Measurements from ENCODE around the gene EPHA2. TPM values are rescaled to one million over a fixed set of nuclear protein-coding genes. Genes with fewer than 3 reads are reported as not detected.

Gene EPHA2
- total and polyA plus RNA-seq, 8 donors = 4.6 to 200 (median 23.4) TPM

GRCh38 chr1:16162163-16162822 lies 6.4 kb upstream of the EPHA2 start:
- Histone ChIP-seq H3K27me3 (peaks cover 0 to 2% (median 0%) of the 10 kb centered on the region in 3 donors), H3K27ac (peak overlapping the region in 2 of 5 donors; percentile 14 to 18), H3K36me3 (no peaks in the 10 kb centered on the region), H3K9me3 (no peaks in the 10 kb centered on the region), H3K4me3 (peak overlapping the region in 3 of 4 donors; percentile 10 to 22 (median 12)), H3K4me1 (peaks cover 3 to 41% (median 23%) of the 10 kb centered on the region in 4 donors)
- WGBS, 5 donors = 29 to 55% (median 32%) methylated on average over 20 to 32 of the region's 32 CpGs
- TF ChIP-seq CTCF (IDR thresholded peaks at IDR 0.05) (no peak), POLR2A (IDR thresholded peaks at IDR 0.05) (no peak), EP300 (IDR thresholded peaks at IDR 0.05) (no peak), POLR2AphosphoS5 (IDR thresholded peaks at IDR 0.05) (no peak)
- DNase-seq = peak; percentile 71 to 90
- intact Hi-C loops (cut with DNase I; ENCODE audit: low total_unique reads) = no loop called here

- no peak for TF ChIP-seq POLR2A (IDR thresholded peaks at IDR 0.05)
- no peak for TF ChIP-seq EP300 (IDR thresholded peaks at IDR 0.05)
- no peak for TF ChIP-seq POLR2AphosphoS5 (IDR thresholded peaks at IDR 0.05)
- no peak for TF ChIP-seq CTCF (IDR thresholded peaks at IDR 0.05)
- Histone ChIP-seq H3K27ac (peak overlapping the region in 1 of 5 donors; percentile 14), H3K9me3 (no peaks in the 10 kb centered on the region), H3K36me3 (no peaks in the 10 kb centered on the region), H3K4me1 (peaks cover 2 to 44% (median 21%) of the 10 kb centered on the region in 4 donors), H3K4me3 (no peak overlapping the region), H3K27me3 (no peaks in the 10 kb centered on the region)
- WGBS, 5 donors = 74 to 95% (median 87%) methylated on average over 5 of the region's 5 CpGs
- intact Hi-C loops (cut with DNase I; ENCODE audit: low total_unique reads) = no loop called here
- DNase-seq = no peak
Observed at GRCh38 chr1:16161717-16162116, 5.8 kb upstream of the EPHA2 start.

GRCh38 chr1:16158993-16159831 lies 3.3 kb upstream of the EPHA2 start:
- Histone ChIP-seq H3K27me3 (no peaks in the 10 kb centered on the region), H3K27ac (peak overlapping the region in 3 of 5 donors; percentile 67 to 73 (median 73)), H3K4me1 (peaks cover 20 to 52% (median 37%) of the 10 kb centered on the region in 4 donors), H3K4me3 (no peak overlapping the region), H3K9me3 (no peaks in the 10 kb centered on the region), H3K36me3 (no peaks in the 10 kb centered on the region)
- intact Hi-C loops (cut with DNase I; ENCODE audit: low total_unique reads) = no loop called here
- peak in 1 of 2 donors; percentile 84 for DNase-seq
- 71 to 83% (median 78%) methylated on average over 16 of the region's 16 CpGs for WGBS, 5 donors
- TF ChIP-seq EP300 (IDR thresholded peaks at IDR 0.05) (no peak), POLR2AphosphoS5 (IDR thresholded peaks at IDR 0.05) (peak in 2 of 3 donors; percentile 37 to 43), CTCF (IDR thresholded peaks at IDR 0.05) (no peak), POLR2A (IDR thresholded peaks at IDR 0.05) (no peak)

- Histone ChIP-seq H3K27ac (peak overlapping the region in 1 of 5 donors; percentile 56), H3K4me3 (no peak overlapping the region), H3K4me1 (peaks cover 32 to 57% (median 47%) of the 10 kb centered on the region in 4 donors), H3K27me3 (peaks cover 0 to 5% (median 0%) of the 10 kb centered on the region in 3 donors), H3K9me3 (no peaks in the 10 kb centered on the region), H3K36me3 (no peaks in the 10 kb centered on the region)
- no peak for TF ChIP-seq CTCF (IDR thresholded peaks at IDR 0.05)
- no peak for TF ChIP-seq POLR2AphosphoS5 (IDR thresholded peaks at IDR 0.05)
- TF ChIP-seq POLR2A (IDR thresholded peaks at IDR 0.05) = no peak
- no peak for TF ChIP-seq EP300 (IDR thresholded peaks at IDR 0.05)
- 67 to 83% (median 78%) methylated on average over 4 to 5 of the region's 5 CpGs for WGBS, 5 donors
- intact Hi-C loops (cut with DNase I; ENCODE audit: low total_unique reads) = no loop called here
- DNase-seq = no peak
Observed at GRCh38 chr1:16158025-16158424, 2.2 kb upstream of the EPHA2 start.
